Measurements from ENCODE around the gene ONECUT3. TPM values are rescaled to one million over a fixed set of nuclear protein-coding genes. Genes with fewer than 3 reads are reported as not detected.

Gene ONECUT3
- total and polyA plus RNA-seq, 9 of the 15 experiments (the other 6 are each of a cell fraction or from before 2014, with no cell fraction given), result not detected

- TF ChIP-seq RAD51 (IDR thresholded peaks at IDR 0.05; ENCODE audit: borderline replicate concordance, low read depth), result no peak
- TF ChIP-seq ZFP91 (CRISPR knock-in tag; IDR thresholded peaks at IDR 0.05), result no peak
- TF ChIP-seq ZNF561 (CRISPR knock-in tag; conservative IDR thresholded peaks at IDR 0.05), result no peak
- peak; percentile 51; the same call in 1 of the 2 replicates for TF ChIP-seq ATF7 (IDR thresholded peaks at IDR 0.05)
- TF ChIP-seq HLTF (IDR thresholded peaks at IDR 0.05), result peak; percentile 92
- 0 out of 4 replicates have a peak, but pooled peaks of 1 of the 2 experiments have one; percentile 16 for TF ChIP-seq RCOR1 (IDR thresholded peaks at IDR 0.05; ENCODE audit: borderline replicate concordance in 1 of 2, low read depth in 2 of 2, low read length in 2 of 2)
- TF ChIP-seq ZNF707 (CRISPR knock-in tag; conservative IDR thresholded peaks at IDR 0.05), result no peak
- TF ChIP-seq ZBTB33 (CRISPR knock-in tag; IDR thresholded peaks at IDR 0.05), result no peak; the same call in 1 of the 2 replicates
- TF ChIP-seq CBFB (CRISPR knock-in tag; IDR thresholded peaks at IDR 0.05), result 0 out of 2 replicates have a peak, but pooled peaks have one; percentile 29
- TF ChIP-seq CCNT2 (IDR thresholded peaks at IDR 0.05; ENCODE audit: borderline replicate concordance, extremely low read depth, insufficient read length, low read depth, low read length), result peak; percentile 4
- no peak for TF ChIP-seq CCAR2 (IDR thresholded peaks at IDR 0.05; ENCODE audit: low read depth, low read length)
- TF ChIP-seq ZNF12 (CRISPR knock-in tag; IDR thresholded peaks at IDR 0.05), result no peak
- no peak for TF ChIP-seq ZNF449 (CRISPR knock-in tag; IDR thresholded peaks at IDR 0.05)
- no peak for TF ChIP-seq NFE2L1 (tag; IDR thresholded peaks at IDR 0.05; ENCODE audit: borderline replicate concordance, low read depth)
- no peak for TF ChIP-seq ZNF586 (CRISPR knock-in tag; conservative IDR thresholded peaks at IDR 0.05)
- TF ChIP-seq RAD21 (CRISPR knock-in tag; conservative IDR thresholded peaks at IDR 0.05 in 1 of 2, IDR thresholded peaks at IDR 0.05 in 1 of 2), result peak; percentile 77 to 78
- no peak for TF ChIP-seq STAT5A (IDR thresholded peaks at IDR 0.05; ENCODE audit: borderline replicate concordance, low read length)
- no peak for TF ChIP-seq GTF2B (IDR thresholded peaks at IDR 0.05; ENCODE audit: extremely low read depth, insufficient read length)
These were observed 72.7 kb downstream of the ONECUT3 start (continued) for GRCh38 chr19:1825909-1826556.
